Adrenal gland (tissue), 5 donors: ENCODE measurements around the gene AGAP3.

Experiments
- CTCF ChIP-seq, 6 experiments: fragments of 450-650 bp in 4 of 6; fragments of 200-600 bp in 2 of 6; sonication (generic) in 1 of 6; IDR thresholded peaks; 1 replicate in 5 of 6; 2 replicates in 1 of 6; pipeline versions ENCODE4 v1.5.1 to v1.8.0; 2016 to 2021; ENCODE audit warnings: antibody characterized with exemption in 6 of 6, mild to moderate bottlenecking in 2 of 6, moderate library complexity in 1 of 6
- POLR2A ChIP-seq, 2 donors: fragments of 450-650 bp; IDR thresholded peaks; one replicate each; pipeline ENCODE4 v1.6.1; 2017; ENCODE audit warnings: antibody characterized with exemption in 2 of 2, mild to moderate bottlenecking in 2 of 2, moderate library complexity in 1 of 2
- donor health status: DM: no; HTN: no; CAD: no.

GRCh38 chr7:151122796-151123157 lies 36.5 kb downstream of the AGAP3 start:
- no peak for TF ChIP-seq CTCF (IDR thresholded peaks at IDR 0.05)
- TF ChIP-seq POLR2A (IDR thresholded peaks at IDR 0.05) = no peak
